GM18526 (cell line): Measurements from ENCODE around the gene PPFIA3.

ENCODE experiments used
- POLR2A ChIP-seq: IDR thresholded peaks from 3 replicates; pipeline ENCODE4 v1.6.1; 2011; ENCODE audit not compliant: insufficient read length; ENCODE audit errors: extremely low read depth

PPFIA3 gene

GRCh38 chr19:49119411-49120324, at the start of gene PPFIA3:
Gene PPFIA3 (plus strand): TSS chr19:49119544. CDS start chr19:49127874, 8,330 bp downstream.
- no peak for TF ChIP-seq POLR2A

- no peak for TF ChIP-seq POLR2A
These were observed 48.9 kb upstream of the PPFIA3 start for GRCh38 chr19:49070416-49070815.

- no peak for TF ChIP-seq POLR2A
These were observed 47.3 kb upstream of the PPFIA3 start for GRCh38 chr19:49071860-49072547.

DNA sequence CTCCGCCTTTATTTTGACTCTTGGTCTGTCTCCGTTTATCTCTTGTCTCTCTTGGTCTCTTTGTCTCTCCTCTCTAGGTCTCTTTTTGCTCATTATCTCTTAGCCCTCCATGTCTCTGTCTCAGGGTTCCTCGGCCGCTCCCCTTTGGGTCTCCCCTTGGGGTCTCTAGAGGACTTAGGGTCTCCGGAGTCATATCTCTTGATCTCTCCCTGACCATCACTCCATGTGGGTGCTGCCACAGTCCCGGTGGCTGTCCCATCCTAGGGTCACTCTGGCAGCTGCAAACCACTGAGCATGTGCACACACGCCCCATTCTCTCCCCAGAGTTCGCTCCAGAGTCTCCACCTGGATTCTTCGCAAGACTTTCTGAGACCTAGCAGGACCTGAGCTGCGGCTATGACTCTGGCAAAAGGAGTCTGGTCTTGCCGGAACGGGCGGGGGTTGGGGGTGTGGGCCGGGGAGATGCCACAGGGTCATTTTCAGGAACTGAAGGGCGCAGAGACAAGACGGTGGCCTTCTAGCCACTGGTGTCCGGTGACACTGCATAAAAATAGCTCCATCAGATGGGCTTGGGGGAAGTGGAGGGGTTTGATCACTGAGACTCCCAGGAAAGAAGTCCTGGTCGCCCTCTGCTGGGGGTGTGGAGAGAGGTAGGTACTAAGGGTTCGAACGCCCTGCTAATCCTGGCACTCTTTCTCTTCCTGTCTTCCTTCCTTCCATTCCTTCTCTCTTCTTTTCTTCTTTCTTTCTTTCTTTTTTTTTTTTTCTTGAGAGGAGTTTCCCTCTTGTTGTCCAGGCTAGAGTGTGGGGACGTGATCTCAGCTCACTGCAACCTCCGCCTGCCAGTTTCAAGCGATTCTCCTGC, 45.6 kb upstream of the PPFIA3 start:
- TF ChIP-seq POLR2A: no peak

- TF ChIP-seq POLR2A: no peak
These were observed 39.0 kb upstream of the PPFIA3 start for GRCh38 chr19:49080392-49080791.

DNA sequence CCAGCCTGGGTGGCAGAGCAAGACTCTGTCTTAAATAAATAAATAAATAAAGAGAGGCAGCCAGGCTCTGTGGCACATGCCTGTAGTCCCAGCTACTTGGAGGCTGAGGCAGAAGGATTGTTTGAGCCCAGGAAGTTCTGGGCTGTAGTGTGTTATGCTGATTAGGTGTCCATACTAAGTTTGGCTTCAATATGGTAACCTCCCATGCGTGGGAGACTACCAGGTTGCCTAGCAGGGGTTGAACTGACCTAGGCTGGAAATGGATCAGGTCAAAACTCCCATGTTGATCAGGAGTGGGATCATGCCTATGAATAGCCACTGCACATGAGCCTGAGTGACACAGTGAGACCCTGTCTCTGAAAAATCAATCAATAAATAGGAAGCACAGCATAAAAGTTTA, 38.1 kb upstream of the PPFIA3 start:
- no peak for TF ChIP-seq POLR2A

DNA sequence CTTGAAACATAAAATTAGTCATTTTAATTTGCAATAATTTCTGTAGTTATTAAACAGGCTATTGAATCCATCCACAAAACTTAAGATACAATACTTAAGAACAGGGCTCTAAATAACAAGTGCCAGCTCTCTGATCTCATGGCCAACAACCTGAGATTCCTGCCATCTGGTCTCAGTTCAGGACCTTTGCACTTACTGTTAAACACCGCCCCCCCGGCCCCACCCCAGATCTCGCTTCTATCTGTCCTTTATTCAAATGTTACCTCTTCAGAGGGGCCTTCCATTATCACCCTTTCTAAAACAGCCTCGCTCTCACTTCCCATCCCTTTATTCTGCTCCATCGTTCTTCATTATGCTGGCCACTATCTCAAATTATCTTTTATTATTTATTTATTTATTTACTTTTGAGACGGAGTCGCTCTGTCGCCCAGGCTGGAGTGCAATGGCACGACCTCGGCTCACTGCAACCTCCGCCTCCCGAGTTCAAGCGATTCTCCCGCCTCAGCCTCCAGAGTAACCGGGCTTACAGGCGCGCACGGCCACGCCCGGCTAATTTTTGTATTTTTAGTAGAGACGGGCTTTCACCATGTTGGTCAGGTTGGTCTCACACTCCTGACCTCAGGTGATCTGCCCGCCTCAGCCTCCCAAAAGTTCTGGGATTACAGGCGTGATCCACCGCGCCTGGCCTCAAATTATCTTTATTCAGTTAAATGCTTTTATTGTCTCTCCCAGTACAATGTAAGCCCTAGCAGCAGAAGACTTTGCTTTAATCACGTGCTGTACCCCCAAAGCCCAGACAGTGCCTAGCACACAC, 34.9 kb upstream of the PPFIA3 start:
- no peak for TF ChIP-seq POLR2A

- TF ChIP-seq POLR2A: peak; percentile 97
These were observed 34.1 kb upstream of the PPFIA3 start, which contains the start of gene SNRNP70 for GRCh38 chr19:49085020-49085867. Gene SNRNP70 (plus strand): TSS chr19:49085451. CDS start chr19:49086415, 964 bp downstream.

DNA sequence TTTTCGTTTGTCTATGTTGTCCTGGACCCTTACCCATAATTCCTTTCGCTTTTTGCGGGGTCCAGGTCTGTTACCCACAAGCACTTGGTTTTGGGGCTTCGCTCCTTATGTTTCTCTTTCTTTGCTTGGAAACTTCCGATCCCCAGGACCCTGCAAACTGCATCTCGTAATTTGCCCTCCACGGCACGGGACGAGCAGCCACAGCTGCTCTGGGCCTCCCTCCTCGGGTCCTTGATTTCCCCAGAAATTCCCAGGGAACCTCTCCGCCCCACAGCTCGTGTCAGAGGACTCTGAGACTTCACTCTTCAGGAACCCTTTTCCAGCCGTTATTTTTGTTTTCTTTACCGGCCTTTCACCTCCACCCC, 33.5 kb upstream of the PPFIA3 start:
- TF ChIP-seq POLR2A: no peak

DNA sequence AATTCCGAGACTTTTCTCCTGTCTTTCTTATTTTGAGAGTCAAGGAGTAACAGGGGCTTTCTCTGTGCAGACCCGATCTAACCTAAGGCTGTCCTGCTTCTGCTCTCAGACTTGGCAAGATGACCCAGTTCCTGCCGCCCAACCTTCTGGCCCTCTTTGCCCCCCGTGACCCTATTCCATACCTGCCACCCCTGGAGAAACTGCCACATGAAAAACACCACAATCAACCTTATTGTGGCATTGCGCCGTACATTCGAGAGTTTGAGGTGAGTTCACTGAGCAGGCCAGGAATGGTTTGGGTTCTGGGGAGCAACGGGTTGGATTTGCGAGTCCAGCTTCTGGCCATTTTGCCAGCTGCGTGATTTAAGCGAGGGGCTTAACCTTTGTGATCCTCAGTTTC, 33.0 kb upstream of the PPFIA3 start:
- TF ChIP-seq POLR2A: no peak

DNA sequence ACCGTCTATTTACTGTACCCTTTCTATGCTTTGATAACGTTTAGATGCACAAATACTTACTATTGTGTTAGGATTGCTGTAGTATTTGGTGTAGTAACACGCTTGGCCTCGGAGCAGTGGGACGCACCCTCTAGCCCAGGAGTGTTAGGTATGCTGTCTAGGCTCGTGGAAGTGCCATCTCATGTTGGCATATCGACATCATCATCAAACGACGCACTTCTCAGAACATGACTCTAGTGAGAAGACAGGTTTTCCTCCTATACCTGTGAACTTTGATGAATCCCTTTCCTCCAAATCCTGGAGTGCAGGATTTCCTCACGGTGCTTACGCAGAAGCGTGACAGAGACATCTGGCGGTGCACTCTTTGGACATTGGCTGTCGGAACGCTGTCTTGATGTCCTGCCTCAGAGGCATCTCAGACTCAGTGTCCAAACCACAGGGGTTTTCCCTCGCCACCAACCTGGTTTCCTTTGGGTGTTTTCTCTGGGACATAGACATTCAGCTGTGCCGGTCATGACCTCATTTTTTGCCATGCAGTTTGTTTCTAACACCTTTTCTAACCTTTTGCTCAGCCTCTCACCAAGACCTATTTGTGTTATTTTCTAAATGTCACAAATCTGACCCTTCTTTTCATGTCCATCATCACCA, 27.8 kb upstream of the PPFIA3 start:
- TF ChIP-seq POLR2A: no peak

GRCh38 chr19:49092686-49093085, 26.7 kb upstream of the PPFIA3 start:
- no peak for TF ChIP-seq POLR2A

GRCh38 chr19:49094505-49095482, 24.6 kb upstream of the PPFIA3 start:
- TF ChIP-seq POLR2A: no peak
